ENCODE results near the gene OSBPL9.

OSBPL9 gene

DNA sequence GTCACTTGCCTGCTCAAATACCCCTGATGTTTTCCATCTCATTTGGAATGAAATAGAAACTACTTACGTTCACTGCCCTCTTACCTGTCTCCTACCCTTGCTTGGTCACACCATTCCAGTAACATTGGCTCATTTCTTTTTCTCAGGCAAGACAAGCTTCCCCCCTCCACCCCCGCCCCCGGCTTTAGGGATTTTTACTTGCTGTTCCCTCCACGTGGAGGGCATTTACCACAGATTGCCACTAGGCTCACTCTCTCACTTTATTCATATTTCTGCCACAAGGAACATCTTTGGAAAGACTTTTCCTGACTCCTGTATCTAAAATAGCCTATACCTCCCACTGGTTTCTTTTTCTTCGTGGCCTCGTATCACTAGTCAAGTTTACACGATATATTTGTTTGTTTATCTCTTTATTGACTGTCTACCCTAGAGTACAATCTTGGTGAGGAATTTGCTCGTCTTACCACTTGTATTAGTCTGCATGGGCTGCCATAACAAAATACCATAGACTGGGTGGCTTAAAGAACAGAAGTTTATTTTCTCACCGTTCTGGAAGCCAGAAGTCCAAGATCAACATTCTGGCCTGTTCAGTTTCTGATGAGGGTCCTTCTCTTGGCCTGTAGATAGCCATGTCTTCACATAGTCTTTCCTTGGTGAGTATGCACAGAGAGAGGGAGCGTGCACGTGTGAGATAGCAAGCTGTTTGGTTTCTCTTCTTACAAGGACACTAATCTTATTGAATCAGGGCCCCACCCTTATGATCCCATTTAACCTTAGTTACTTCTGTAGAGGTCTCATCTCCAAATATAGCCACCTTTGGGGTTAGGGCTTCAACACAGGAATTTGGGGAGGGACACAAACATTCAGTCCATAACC lies 135.4 kb downstream of the OSBPL9 start:
- Histone ChIP-seq H3K4me3 (replicated peaks; ENCODE audit: insufficient read depth, low read length) (no peak overlapping the region), H3K27me3 (ENCODE audit: insufficient read depth, poor library complexity, severe bottlenecking) (no peaks in the 10 kb centered on the region), H3K27ac (replicated peaks) (no peak overlapping the region)
- TF ChIP-seq SPI1 (IDR thresholded peaks at IDR 0.05; ENCODE audit: borderline replicate concordance, low read depth) (no peak), POLR2AphosphoS5 (IDR thresholded peaks at IDR 0.05; ENCODE audit: low read depth) (no peak)
- DNase-seq (ENCODE audit: low read depth in 1 of 2, low spot score in 1 of 2) = no peak

DNA sequence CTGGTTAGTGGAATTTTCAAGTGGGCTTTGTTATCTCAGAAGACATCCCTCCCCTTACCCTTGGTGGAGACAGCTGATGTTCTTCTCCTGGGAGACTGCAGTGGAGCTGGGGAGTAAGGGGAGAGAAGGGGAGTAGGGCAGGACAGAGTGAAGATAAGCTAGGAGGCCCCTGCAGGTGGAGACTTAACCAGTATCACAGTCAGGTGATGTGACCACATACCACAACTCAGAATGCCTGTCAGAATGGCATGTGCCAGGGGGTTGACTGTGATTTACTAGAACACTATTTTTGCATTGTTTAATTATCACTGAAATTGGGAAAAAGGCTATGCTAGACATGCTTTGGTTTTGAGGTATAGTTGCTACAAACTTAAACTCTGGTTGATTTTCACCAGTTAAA lies 137.1 kb downstream of the OSBPL9 start:
- no peak for DNase-seq (ENCODE audit: low read depth in 1 of 2, low spot score in 1 of 2)

DNA sequence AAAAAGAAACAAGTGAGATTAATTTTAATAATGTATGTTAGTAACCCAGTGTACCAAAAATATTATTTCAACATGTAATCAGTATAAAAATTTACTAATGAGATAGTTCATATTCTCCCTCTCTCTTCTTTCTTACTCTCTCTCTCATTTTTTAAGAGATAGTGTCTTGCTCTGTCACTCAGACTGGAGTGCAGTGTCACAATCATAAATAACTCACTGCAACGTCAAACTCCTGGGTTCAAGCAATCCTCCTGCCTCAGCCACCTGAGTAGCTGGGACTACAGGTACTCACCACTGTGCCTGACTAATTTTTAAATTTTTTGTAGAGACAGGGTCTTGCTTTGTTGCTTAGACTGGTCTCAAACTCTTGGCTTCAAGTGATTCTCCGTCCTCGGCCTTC lies 137.8 kb downstream of the OSBPL9 start:
- H3K4me3 ChIP-seq (replicated peaks; ENCODE audit: insufficient read depth, low read length) = no peak overlapping the region
- H3K27me3 ChIP-seq (ENCODE audit: insufficient read depth, poor library complexity, severe bottlenecking) = no peaks in the 10 kb centered on the region
- no peak for DNase-seq (ENCODE audit: low read depth in 1 of 2, low spot score in 1 of 2)
- no peak for TF ChIP-seq GABPA (IDR thresholded peaks at IDR 0.05; ENCODE audit: low read depth)
- no peak for TF ChIP-seq POLR2AphosphoS5 (IDR thresholded peaks at IDR 0.05; ENCODE audit: low read depth)
- TF ChIP-seq, protein P1, sequence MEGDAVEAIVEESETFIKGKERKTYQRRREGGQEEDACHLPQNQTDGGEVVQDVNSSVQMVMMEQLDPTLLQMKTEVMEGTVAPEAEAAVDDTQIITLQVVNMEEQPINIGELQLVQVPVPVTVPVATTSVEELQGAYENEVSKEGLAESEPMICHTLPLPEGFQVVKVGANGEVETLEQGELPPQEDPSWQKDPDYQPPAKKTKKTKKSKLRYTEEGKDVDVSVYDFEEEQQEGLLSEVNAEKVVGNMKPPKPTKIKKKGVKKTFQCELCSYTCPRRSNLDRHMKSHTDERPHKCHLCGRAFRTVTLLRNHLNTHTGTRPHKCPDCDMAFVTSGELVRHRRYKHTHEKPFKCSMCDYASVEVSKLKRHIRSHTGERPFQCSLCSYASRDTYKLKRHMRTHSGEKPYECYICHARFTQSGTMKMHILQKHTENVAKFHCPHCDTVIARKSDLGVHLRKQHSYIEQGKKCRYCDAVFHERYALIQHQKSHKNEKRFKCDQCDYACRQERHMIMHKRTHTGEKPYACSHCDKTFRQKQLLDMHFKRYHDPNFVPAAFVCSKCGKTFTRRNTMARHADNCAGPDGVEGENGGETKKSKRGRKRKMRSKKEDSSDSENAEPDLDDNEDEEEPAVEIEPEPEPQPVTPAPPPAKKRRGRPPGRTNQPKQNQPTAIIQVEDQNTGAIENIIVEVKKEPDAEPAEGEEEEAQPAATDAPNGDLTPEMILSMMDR (IDR thresholded peaks at IDR 0.05; ENCODE audit: insufficient read depth, low read length) = no peak
- TF ChIP-seq SPI1 (IDR thresholded peaks at IDR 0.05; ENCODE audit: borderline replicate concordance, low read depth) = no peak
- TF ChIP-seq, protein P2, sequence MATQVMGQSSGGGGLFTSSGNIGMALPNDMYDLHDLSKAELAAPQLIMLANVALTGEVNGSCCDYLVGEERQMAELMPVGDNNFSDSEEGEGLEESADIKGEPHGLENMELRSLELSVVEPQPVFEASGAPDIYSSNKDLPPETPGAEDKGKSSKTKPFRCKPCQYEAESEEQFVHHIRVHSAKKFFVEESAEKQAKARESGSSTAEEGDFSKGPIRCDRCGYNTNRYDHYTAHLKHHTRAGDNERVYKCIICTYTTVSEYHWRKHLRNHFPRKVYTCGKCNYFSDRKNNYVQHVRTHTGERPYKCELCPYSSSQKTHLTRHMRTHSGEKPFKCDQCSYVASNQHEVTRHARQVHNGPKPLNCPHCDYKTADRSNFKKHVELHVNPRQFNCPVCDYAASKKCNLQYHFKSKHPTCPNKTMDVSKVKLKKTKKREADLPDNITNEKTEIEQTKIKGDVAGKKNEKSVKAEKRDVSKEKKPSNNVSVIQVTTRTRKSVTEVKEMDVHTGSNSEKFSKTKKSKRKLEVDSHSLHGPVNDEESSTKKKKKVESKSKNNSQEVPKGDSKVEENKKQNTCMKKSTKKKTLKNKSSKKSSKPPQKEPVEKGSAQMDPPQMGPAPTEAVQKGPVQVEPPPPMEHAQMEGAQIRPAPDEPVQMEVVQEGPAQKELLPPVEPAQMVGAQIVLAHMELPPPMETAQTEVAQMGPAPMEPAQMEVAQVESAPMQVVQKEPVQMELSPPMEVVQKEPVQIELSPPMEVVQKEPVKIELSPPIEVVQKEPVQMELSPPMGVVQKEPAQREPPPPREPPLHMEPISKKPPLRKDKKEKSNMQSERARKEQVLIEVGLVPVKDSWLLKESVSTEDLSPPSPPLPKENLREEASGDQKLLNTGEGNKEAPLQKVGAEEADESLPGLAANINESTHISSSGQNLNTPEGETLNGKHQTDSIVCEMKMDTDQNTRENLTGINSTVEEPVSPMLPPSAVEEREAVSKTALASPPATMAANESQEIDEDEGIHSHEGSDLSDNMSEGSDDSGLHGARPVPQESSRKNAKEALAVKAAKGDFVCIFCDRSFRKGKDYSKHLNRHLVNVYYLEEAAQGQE (IDR thresholded peaks at IDR 0.05; ENCODE audit: insufficient replicate concordance, low read depth) = no peak
- no peak overlapping the region for H3K27ac ChIP-seq (replicated peaks)

More for the DNA sequence above, 137.1 kb downstream of the OSBPL9 start:
- Histone ChIP-seq H3K4me3 (replicated peaks; ENCODE audit: insufficient read depth, low read length) (no peak overlapping the region), H3K27me3 (ENCODE audit: insufficient read depth, poor library complexity, severe bottlenecking) (no peaks in the 10 kb centered on the region), H3K27ac (replicated peaks) (no peak overlapping the region)
- TF ChIP-seq SPI1 (IDR thresholded peaks at IDR 0.05; ENCODE audit: borderline replicate concordance, low read depth) = no peak
- TF ChIP-seq POLR2AphosphoS5 (IDR thresholded peaks at IDR 0.05; ENCODE audit: low read depth) = no peak
- TF ChIP-seq, protein P2 (IDR thresholded peaks at IDR 0.05; ENCODE audit: insufficient replicate concordance, low read depth) = no peak
- TF ChIP-seq, protein P1 (IDR thresholded peaks at IDR 0.05; ENCODE audit: insufficient read depth, low read length) = no peak
- TF ChIP-seq GABPA (IDR thresholded peaks at IDR 0.05; ENCODE audit: low read depth) = no peak

DNA sequence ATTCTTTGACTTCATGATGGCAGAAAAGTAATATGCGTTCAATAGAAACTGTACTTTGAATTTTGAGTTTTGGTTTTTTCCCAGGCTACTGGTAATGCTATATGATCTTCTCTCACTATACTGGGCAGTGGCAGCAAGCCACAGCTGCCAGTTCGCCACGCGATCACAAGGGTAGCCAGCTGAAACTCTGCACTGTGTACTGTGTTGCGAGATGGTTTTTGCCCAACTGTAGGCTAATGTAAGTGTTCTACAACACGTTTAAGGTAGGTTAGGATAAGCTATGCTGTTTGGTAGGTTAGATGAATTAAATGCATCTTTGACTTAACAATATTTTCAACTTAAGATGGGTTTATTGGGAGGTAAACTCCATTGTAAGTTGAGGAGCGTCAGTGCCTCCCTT lies 138.5 kb downstream of the OSBPL9 start:
- DNase-seq (ENCODE audit: low read depth in 1 of 2, low spot score in 1 of 2) = no peak
- TF ChIP-seq POLR2AphosphoS5 (IDR thresholded peaks at IDR 0.05; ENCODE audit: low read depth) (no peak), SPI1 (IDR thresholded peaks at IDR 0.05; ENCODE audit: borderline replicate concordance, low read depth) (no peak), GABPA (IDR thresholded peaks at IDR 0.05; ENCODE audit: low read depth) (no peak)
- TF ChIP-seq, protein P2 (IDR thresholded peaks at IDR 0.05; ENCODE audit: insufficient replicate concordance, low read depth) = no peak
- no peak overlapping the region for H3K4me3 ChIP-seq (replicated peaks; ENCODE audit: insufficient read depth, low read length)
- H3K27me3 ChIP-seq (ENCODE audit: insufficient read depth, poor library complexity, severe bottlenecking) = no peaks in the 10 kb centered on the region
- no peak overlapping the region for H3K27ac ChIP-seq (replicated peaks)
